Measurements from ENCODE around the gene CHRNA4. TPM values are rescaled to one million over a fixed set of nuclear protein-coding genes. Genes with fewer than 3 reads are reported as not detected.

The CHRNA4 gene
- total and polyA plus RNA-seq, 2 donors from 2014 or later: 0.44 to 0.67 TPM

- Histone ChIP-seq H3K27me3 (ENCODE audit: control insufficient read depth, insufficient read depth, low read length) (no peaks in the 10 kb centered on the region), H3K9me3 (ENCODE audit: control insufficient read depth in 2 of 3, insufficient read depth in 1 of 3, low read length in 3 of 3) (no peaks in the 10 kb centered on the region), H3K4me3 (ENCODE audit: low read length in 3 of 3) (no peak overlapping the region), H3K27ac (ENCODE audit: low read depth in 2 of 2, low read length in 2 of 2) (no peak overlapping the region), H3K4me1 (ENCODE audit: control insufficient read depth in 2 of 3, insufficient read depth in 2 of 3, low read depth in 1 of 3, low read length in 3 of 3) (no peaks in the 10 kb centered on the region), H3K36me3 (ENCODE audit: control insufficient read depth in 2 of 3, insufficient read depth in 3 of 3, low read length in 3 of 3) (no peaks in the 10 kb centered on the region), H3K9ac (ENCODE audit: low read length in 3 of 3) (no peak overlapping the region)
- no peak for TF ChIP-seq CTCF (IDR thresholded peaks at IDR 0.05; ENCODE audit: borderline replicate concordance, extremely low read depth, insufficient read depth)
- FAIRE-seq (no peak), DNase-seq (no peak)
- intact Hi-C loops (cut with DNase I): no loop called here
These were observed 44.9 kb upstream of the CHRNA4 start for GRCh38 chr20:63406011-63406410.

- no peak for TF ChIP-seq CTCF (IDR thresholded peaks at IDR 0.05; ENCODE audit: borderline replicate concordance, extremely low read depth, insufficient read depth)
- no peaks in the 10 kb centered on the region for H3K36me3 ChIP-seq (ENCODE audit: control insufficient read depth in 2 of 3, insufficient read depth in 3 of 3, low read length in 3 of 3)
- peak in 1 of 5 donors; percentile 47 for DNase-seq
- no peak overlapping the region for H3K9ac ChIP-seq (ENCODE audit: low read length in 3 of 3)
- H3K4me1 ChIP-seq (ENCODE audit: control insufficient read depth in 2 of 3, insufficient read depth in 2 of 3, low read depth in 1 of 3, low read length in 3 of 3): no peaks in the 10 kb centered on the region
- no peaks in the 10 kb centered on the region for H3K9me3 ChIP-seq (ENCODE audit: control insufficient read depth in 2 of 3, insufficient read depth in 1 of 3, low read length in 3 of 3)
- no peaks in the 10 kb centered on the region for H3K27me3 ChIP-seq (ENCODE audit: control insufficient read depth, insufficient read depth, low read length)
- no peak overlapping the region for H3K27ac ChIP-seq (ENCODE audit: low read depth in 2 of 2, low read length in 2 of 2)
- FAIRE-seq: no peak
- intact Hi-C loops (cut with DNase I): no loop called here
- no peak overlapping the region for H3K4me3 ChIP-seq (ENCODE audit: low read length in 3 of 3)
These were observed 44.1 kb upstream of the CHRNA4 start for GRCh38 chr20:63405102-63405730.

- Histone ChIP-seq H3K27me3 (ENCODE audit: control insufficient read depth, insufficient read depth, low read length) (no peaks in the 10 kb centered on the region), H3K4me3 (ENCODE audit: low read length in 3 of 3) (no peak overlapping the region), H3K4me1 (ENCODE audit: control insufficient read depth in 2 of 3, insufficient read depth in 2 of 3, low read depth in 1 of 3, low read length in 3 of 3) (no peaks in the 10 kb centered on the region), H3K9me3 (ENCODE audit: control insufficient read depth in 2 of 3, insufficient read depth in 1 of 3, low read length in 3 of 3) (no peaks in the 10 kb centered on the region), H3K36me3 (ENCODE audit: control insufficient read depth in 2 of 3, insufficient read depth in 3 of 3, low read length in 3 of 3) (no peaks in the 10 kb centered on the region), H3K9ac (ENCODE audit: low read length in 3 of 3) (no peak overlapping the region), H3K27ac (ENCODE audit: low read depth in 2 of 2, low read length in 2 of 2) (no peak overlapping the region)
- no peak for FAIRE-seq
- intact Hi-C loops (cut with DNase I): no loop called here
- no peak for DNase-seq
- TF ChIP-seq CTCF (IDR thresholded peaks at IDR 0.05; ENCODE audit: borderline replicate concordance, extremely low read depth, insufficient read depth): no peak
These were observed 43.3 kb upstream of the CHRNA4 start for GRCh38 chr20:63404129-63405085.

Measured in kidney (tissue), 14 donors.